GM10266 (cell line): ENCODE measurements around the gene SETD1B.

ENCODE experiments used
- DNase-seq: peaks from one replicate; pipeline ENCODE4 v3.0.0; 2012; ENCODE audit errors: extremely low spot score
- CTCF ChIP-seq: IDR thresholded peaks from 2 replicates; pipeline ENCODE4 v1.5.1; 2012; ENCODE audit warnings: mild to moderate bottlenecking, low read depth; ENCODE audit not compliant: control insufficient read depth, insufficient read depth; ENCODE audit errors: missing control alignments

The SETD1B gene

GRCh38 chr12:121826318-121827150, 22.7 kb downstream of the SETD1B start:
- DNase-seq = no peak
- TF ChIP-seq CTCF = no peak

- DNase-seq = no peak
- TF ChIP-seq CTCF = no peak
Measured at GRCh38 chr12:121827351-121828099, 23.7 kb downstream of the SETD1B start.

- DNase-seq = no peak
- no peak for TF ChIP-seq CTCF
Measured at GRCh38 chr12:121828306-121828705, 24.5 kb downstream of the SETD1B start.

GRCh38 chr12:121828826-121829225, 25.0 kb downstream of the SETD1B start:
- TF ChIP-seq CTCF = no peak
- no peak for DNase-seq

- no peak for TF ChIP-seq CTCF
- DNase-seq = no peak
Measured at GRCh38 chr12:121829250-121829918, 25.6 kb downstream of the SETD1B start.

GRCh38 chr12:121830134-121830533, 26.3 kb downstream of the SETD1B start:
- DNase-seq = no peak

More at GRCh38 chr12:121830134-121830533, 26.3 kb downstream of the SETD1B start:
- TF ChIP-seq CTCF = no peak
